SH-SY5Y (cell line): ENCODE results near the gene CABP1.

ENCODE experiments used
- GATA2 ChIP-seq: IDR thresholded peaks from 2 replicates; pipeline ENCODE4 v1.6.1; 2011; ENCODE audit warnings: mild to moderate bottlenecking, low read depth, low read length
- GATA3 ChIP-seq: IDR thresholded peaks from 2 replicates; pipeline ENCODE4 v1.6.1; 2011; ENCODE audit warnings: low read depth, mild to moderate bottlenecking, low read length, moderate library complexity

DNA sequence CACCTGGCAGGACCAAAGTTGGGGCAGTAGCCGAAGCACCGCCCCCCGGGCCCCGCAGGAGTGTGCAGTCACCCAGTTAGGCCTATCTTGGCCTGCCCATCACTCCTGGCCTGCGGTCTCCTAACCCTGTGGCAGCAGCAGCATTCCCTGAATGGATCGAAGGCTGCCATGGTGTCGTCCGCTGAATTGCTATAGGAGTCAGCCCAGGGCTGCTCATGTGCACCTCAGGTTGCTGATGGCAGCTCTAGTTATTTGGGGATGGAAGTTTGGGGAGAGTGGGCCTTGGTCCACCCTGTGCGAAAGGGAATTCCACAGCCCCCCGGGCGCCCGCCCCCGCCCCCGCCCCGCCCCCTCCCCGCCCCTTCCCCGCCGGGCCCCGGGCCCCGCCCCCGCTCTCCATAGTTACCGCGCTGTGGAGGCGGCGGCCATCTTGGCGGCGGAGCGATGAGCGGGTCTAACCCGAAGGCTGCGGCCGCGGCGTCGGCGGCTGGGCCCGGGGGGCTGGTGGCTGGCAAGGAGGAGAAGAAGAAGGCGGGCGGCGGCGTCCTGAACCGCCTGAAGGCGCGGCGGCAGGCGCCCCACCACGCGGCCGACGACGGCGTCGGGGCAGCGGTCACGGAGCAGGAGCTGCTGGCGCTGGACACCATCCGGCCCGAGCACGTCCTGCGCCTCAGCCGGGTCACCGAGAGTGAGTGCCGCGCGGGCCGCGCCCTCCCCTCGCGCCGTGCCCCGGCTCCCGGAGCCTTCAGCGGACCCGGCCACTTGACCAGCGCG is 69.8 kb downstream of the CABP1 start, which contains the start of gene UNC119B:
- TF ChIP-seq GATA3 = no peak
- TF ChIP-seq GATA2 = peak; percentile 48; the same call in 1 of the 2 replicates
